DND-41 (cell line): ENCODE data around the gene TRIM47.
A peak's percentile ranks its signal among the peaks of the same experiment; 100 is the strongest.

Source experiments
- ATAC-seq: fragments of 200-7000 bp; cut with Tn5 transposase; 3 replicates; pipeline ENCODE4 v1.9.1; 2021; ENCODE audit warnings: low read depth; ENCODE audit not compliant: insufficient read depth
- DNase-seq: peaks from one replicate; pipeline ENCODE4 v3.0.0-alpha.2; 2020
- H2AFZ ChIP-seq: 2 replicates; pipeline ENCODE4 v1.6.0; 2012; ENCODE audit warnings: low read depth, low read length
- H3K27ac ChIP-seq: 2 replicates; pipeline ENCODE4 v1.5.1; 2012; ENCODE audit warnings: low read length, inconsistent platforms
- H3K27me3 ChIP-seq: fragments of 200-600 bp; sonication (generic); 2 replicates; pipeline ENCODE4 v1.6.0; 2012; ENCODE audit warnings: low read length, mild to moderate bottlenecking, inconsistent platforms; ENCODE audit not compliant: insufficient read depth, poor library complexity
- H3K36me3 ChIP-seq: 2 replicates; pipeline ENCODE4 v1.5.1; 2012; ENCODE audit warnings: low read length, inconsistent platforms; ENCODE audit not compliant: insufficient read depth
- H3K4me1 ChIP-seq: 2 replicates; pipeline ENCODE4 v1.5.1; 2012; ENCODE audit warnings: mild to moderate bottlenecking, low read length; ENCODE audit not compliant: insufficient read depth
- H3K4me2 ChIP-seq: 2 replicates; pipeline ENCODE4 v1.6.0; 2012; ENCODE audit warnings: mild to moderate bottlenecking, moderate library complexity, low read length, inconsistent platforms; ENCODE audit not compliant: insufficient read depth
- H3K4me3 ChIP-seq, 2 experiments: fragments of 200-600 bp in 1 of 2; shearing (Covaris generic) in 1 of 2; 2 replicates each; pipeline ENCODE4 v1.5.1; 2012 to 2016; ENCODE audit warnings: inconsistent platforms in 2 of 2, low read length in 2 of 2, mild to moderate bottlenecking in 2 of 2, low read depth in 1 of 2, moderate library complexity in 1 of 2
- H3K79me2 ChIP-seq: 2 replicates; pipeline ENCODE4 v1.6.0; 2012; ENCODE audit warnings: low read length, inconsistent platforms; ENCODE audit not compliant: insufficient read depth
- H3K9ac ChIP-seq: 2 replicates; pipeline ENCODE4 v1.6.0; 2012; ENCODE audit warnings: low read depth, mild to moderate bottlenecking, inconsistent platforms, low read length, moderate library complexity
- H3K9me3 ChIP-seq: 2 replicates; pipeline ENCODE4 v1.5.1; 2012; ENCODE audit warnings: low read length, moderate library complexity, mild to moderate bottlenecking, inconsistent platforms; ENCODE audit not compliant: insufficient read depth, severe bottlenecking
- H4K20me1 ChIP-seq: 2 replicates; pipeline ENCODE4 v1.6.0; 2012; ENCODE audit warnings: low read length; ENCODE audit not compliant: insufficient read depth
- EZH2 ChIP-seq: IDR thresholded peaks from 3 replicates; pipeline ENCODE4 v1.6.1; 2012; ENCODE audit warnings: borderline replicate concordance, low read depth, mild to moderate bottlenecking, moderate library complexity, low read length, inconsistent platforms; ENCODE audit not compliant: severe bottlenecking
- TF ChIP-seq, protein P1 (sequence below): IDR thresholded peaks from 2 replicates; pipeline ENCODE4 v1.5.1; 2012; ENCODE audit warnings: borderline replicate concordance, low read length, moderate library complexity, mild to moderate bottlenecking; ENCODE audit not compliant: poor library complexity, severe bottlenecking; ENCODE audit errors: extremely low read depth

TRIM47 gene

DNA sequence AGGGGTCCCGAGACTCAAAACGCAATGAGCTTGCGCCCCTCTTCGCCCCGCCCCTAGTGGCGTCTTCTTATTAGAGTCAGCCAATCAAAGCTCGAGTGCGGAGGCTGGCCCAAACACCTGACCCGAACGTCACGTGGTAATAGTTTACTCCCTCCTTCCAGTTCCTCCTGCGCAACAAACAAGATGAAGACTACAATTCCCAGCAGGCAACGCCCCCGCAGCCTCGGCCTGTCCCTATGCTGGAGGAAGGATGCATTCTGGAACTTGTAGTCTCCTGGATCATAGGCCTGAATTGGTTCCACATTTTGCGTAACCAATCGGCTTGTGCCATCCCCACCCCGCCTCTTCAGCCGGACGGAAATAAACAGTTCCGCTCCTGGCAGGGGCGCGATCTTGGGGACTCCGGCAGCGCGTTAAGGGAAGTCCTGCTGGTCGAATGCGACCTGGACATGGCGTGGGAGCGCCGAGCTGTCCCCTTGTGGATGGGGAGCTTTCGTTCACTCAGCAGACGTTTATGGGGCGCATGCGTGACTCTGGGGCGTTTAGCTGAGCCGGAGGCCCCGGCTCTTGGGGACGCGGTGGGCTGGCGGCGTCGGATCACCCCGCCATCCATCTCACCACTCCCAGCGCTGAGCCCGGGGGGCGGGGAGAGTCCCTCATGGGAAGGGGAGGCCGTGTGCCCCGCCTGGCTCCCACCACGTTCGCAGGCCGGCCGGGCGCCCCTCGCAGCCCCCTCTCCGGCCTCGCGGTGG is 22.9 kb downstream of the TRIM47 start, which contains the start of gene WBP2:
TSS of gene WBP2 (minus strand) at position 26 of the 752 bp plus-strand sequence. CDS start 38 bp downstream, outside the sequence.
- H3K9me3 ChIP-seq: no peaks in the 10 kb centered on the region
- DNase-seq (peak; percentile 99), ATAC-seq (peak; percentile 90)
- H3K4me3 ChIP-seq: peak within 1 kb of the TSS; percentile 68 to 95
- peak within 1 kb of the TSS; percentile 92 for H3K4me2 ChIP-seq
- TF ChIP-seq, protein P1, sequence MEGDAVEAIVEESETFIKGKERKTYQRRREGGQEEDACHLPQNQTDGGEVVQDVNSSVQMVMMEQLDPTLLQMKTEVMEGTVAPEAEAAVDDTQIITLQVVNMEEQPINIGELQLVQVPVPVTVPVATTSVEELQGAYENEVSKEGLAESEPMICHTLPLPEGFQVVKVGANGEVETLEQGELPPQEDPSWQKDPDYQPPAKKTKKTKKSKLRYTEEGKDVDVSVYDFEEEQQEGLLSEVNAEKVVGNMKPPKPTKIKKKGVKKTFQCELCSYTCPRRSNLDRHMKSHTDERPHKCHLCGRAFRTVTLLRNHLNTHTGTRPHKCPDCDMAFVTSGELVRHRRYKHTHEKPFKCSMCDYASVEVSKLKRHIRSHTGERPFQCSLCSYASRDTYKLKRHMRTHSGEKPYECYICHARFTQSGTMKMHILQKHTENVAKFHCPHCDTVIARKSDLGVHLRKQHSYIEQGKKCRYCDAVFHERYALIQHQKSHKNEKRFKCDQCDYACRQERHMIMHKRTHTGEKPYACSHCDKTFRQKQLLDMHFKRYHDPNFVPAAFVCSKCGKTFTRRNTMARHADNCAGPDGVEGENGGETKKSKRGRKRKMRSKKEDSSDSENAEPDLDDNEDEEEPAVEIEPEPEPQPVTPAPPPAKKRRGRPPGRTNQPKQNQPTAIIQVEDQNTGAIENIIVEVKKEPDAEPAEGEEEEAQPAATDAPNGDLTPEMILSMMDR: peak; percentile 76
- TF ChIP-seq EZH2: no peak
- peaks cover 5% of the 10 kb centered on the region for H4K20me1 ChIP-seq
- H3K79me2 ChIP-seq: peaks cover 31% of the 10 kb centered on the region
- H3K27ac ChIP-seq: peak within 1 kb of the TSS; percentile 95
- peaks cover 12% of the 10 kb centered on the region for H3K36me3 ChIP-seq
- peaks cover 17% of the 10 kb centered on the region for H3K4me1 ChIP-seq
- no peaks in the 10 kb centered on the region for H3K27me3 ChIP-seq
- H3K9ac ChIP-seq: peak within 1 kb of the TSS; percentile 92
- peak within 1 kb of the TSS; percentile 82 for H2AFZ ChIP-seq

DNA sequence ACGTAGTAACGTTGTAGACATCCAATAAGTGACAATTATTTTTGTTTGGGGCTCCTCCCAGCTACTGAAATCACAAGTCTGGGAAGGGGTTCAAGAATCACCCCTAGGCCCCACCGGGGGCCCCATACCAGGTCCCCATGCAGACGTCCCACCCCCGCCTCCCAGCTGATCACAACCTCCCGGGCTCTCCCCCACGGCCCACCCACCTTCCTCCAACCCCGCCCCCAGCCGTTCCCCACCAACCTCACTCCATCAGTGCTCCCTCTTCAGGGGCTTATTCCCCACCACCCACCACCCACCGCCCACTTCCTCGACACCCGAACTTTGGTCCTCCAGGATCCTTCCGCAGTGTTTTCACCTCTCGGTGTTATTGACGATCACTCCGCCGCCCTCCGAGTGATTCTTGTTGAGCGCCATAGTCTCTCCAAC is 23.5 kb downstream of the TRIM47 start:
- peak overlapping the region; percentile 63 for H2AFZ ChIP-seq
- DNase-seq: no peak
- H4K20me1 ChIP-seq: peaks cover 5% of the 10 kb centered on the region
- H3K9me3 ChIP-seq: no peaks in the 10 kb centered on the region
- peak overlapping the region; percentile 76 for H3K27ac ChIP-seq
- H3K4me3 ChIP-seq: peak overlapping the region; percentile 58 to 64; a peak in 3 of 4 replicates
- TF ChIP-seq EZH2: no peak
- TF ChIP-seq, protein P1: peak; percentile 36
- H3K9ac ChIP-seq: peak overlapping the region; percentile 64
- peak; percentile 25 for ATAC-seq
- H3K4me1 ChIP-seq: peaks cover 17% of the 10 kb centered on the region
- H3K79me2 ChIP-seq: peaks cover 31% of the 10 kb centered on the region
- H3K36me3 ChIP-seq: peaks cover 13% of the 10 kb centered on the region
- peak overlapping the region; percentile 86 for H3K4me2 ChIP-seq
- no peaks in the 10 kb centered on the region for H3K27me3 ChIP-seq

GRCh38 chr17:75854101-75854748 is 24.2 kb downstream of the TRIM47 start:
- TF ChIP-seq EZH2: no peak
- TF ChIP-seq, protein P1: no peak
- Histone ChIP-seq H3K36me3 (peaks cover 20% of the 10 kb centered on the region), H4K20me1 (peaks cover 5% of the 10 kb centered on the region), H3K9ac (peak overlapping the region; percentile 64), H3K4me2 (peak overlapping the region; percentile 86), H3K27ac (peak overlapping the region; percentile 76), H3K9me3 (no peaks in the 10 kb centered on the region), H2AFZ (peak overlapping the region; percentile 25; the same call in 1 of the 2 replicates), H3K79me2 (peaks cover 31% of the 10 kb centered on the region), H3K4me1 (peaks cover 17% of the 10 kb centered on the region), H3K4me3 (peak overlapping the region; percentile 58 to 64; a peak in 3 of 4 replicates), H3K27me3 (no peaks in the 10 kb centered on the region)
- DNase-seq (no peak), ATAC-seq (no peak)
